Measurements from ENCODE around the gene MYO1G. TPM values are rescaled to one million over a fixed set of nuclear protein-coding genes. Genes with fewer than 3 reads are reported as not detected.
"Not testable (repeated sequence)": the region's sequence is repeated elsewhere in the genome, so short reads cannot be mapped to it uniquely, and the experiment has no call there.

MYO1G gene
- total RNA-seq, result 0.35 and 0.83 TPM in 2 replicates
- 0.82 TPM for polyA plus RNA-seq (2012)

DNA sequence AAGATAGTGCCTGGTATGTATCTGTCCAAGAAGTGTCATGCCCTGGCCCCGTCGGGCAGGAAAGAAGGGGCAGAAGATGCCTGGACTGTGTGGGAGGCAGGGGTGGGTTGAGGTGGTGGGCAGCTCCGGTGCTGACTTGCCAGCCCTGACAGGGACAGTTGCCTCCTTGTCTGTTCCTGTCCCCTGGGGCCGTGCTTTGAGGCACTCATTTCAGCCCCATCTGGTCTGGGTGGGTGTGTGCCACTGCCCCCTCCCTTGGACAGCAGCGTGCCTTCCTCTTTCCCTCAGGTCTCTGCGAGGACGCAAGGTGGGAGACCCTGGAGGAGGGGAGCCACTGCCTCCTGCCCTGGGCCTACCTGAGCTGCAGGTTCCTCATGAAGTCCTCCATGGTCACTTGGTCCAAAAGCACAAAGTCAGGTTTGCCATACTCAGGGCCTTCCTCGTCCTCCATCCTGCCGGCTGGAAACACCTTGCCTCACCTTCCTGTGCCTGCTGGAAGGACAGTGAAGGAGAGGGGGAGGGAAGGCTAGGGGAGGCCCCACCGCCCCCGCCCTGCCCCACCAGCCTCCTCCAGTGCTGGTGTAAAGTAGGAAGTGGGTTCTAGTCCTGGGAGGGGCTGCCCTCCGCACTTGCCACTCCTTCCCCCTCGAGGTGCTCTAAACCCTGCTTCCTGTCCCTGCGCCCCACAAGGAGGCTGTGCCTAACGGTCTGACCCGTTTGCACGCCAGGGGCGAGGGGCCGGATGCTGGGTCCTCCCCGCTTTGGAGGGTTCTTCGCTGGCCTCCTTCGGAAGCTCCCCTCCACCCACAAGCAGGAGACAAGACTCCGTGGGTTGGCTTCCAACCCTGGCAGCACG, at the start of gene MYO1G:
TSS of gene MYO1G (minus strand) at position 505 of the 856 bp plus-strand sequence. CDS start at position 451, 54 bp downstream.
- DNase-seq (ENCODE audit: low read depth), result no peak

DNA sequence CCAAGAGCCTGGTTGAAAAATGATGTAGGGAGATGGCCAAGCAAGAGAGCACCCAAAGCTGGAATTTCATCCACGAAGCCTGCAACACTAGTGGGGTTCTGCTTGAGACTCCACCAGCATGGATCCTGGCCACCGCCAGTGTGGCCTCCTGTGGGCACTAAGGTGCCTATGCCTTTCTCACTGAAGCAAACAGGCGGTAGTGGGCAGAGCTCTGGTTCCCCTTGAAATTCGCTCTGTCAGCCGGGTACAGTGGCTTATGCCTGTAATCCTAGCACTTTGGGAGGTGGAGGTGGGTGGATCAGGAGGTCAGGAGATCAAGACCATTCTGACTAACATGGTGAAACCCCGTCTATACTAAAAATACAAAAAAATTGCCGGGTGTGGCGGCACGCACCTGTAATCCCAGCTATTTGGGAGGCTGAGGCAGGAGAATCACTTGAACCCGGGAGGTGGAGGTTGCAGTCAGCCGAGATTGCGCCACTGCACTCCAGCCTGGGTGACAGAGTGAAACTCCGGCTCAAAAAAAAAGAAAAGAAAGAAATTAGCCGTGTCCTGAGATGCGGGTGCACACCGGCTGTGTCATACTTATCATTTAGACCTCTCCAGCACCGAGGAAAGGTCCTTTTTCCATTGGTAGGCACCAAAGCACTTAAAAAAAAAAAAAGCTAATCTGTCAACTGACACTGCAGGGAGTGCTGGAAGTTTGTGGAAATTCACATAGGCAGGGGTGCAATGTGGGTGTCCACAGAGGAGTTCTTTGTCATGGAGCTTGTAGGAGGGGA, 49.5 kb upstream of the MYO1G start:
- no peak for DNase-seq (ENCODE audit: low read depth)

DNA sequence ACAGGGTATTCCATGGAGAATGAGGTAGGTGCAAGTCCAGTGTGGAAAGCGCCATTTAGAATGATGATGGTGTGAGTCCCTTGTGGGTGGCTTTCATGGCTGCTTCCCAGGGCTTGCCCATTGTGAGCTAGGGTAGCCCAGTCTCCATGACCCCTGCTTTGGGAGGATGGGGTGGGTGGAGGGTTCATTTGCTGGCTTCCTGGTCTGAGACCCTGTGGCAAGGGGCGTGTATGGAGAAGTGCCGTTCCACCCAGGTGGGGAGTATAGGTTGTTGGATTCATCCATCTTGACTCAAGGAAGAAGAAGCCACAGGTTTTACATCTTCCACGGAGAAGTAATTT, 48.9 kb upstream of the MYO1G start:
- no peak for DNase-seq (ENCODE audit: low read depth)

DNA sequence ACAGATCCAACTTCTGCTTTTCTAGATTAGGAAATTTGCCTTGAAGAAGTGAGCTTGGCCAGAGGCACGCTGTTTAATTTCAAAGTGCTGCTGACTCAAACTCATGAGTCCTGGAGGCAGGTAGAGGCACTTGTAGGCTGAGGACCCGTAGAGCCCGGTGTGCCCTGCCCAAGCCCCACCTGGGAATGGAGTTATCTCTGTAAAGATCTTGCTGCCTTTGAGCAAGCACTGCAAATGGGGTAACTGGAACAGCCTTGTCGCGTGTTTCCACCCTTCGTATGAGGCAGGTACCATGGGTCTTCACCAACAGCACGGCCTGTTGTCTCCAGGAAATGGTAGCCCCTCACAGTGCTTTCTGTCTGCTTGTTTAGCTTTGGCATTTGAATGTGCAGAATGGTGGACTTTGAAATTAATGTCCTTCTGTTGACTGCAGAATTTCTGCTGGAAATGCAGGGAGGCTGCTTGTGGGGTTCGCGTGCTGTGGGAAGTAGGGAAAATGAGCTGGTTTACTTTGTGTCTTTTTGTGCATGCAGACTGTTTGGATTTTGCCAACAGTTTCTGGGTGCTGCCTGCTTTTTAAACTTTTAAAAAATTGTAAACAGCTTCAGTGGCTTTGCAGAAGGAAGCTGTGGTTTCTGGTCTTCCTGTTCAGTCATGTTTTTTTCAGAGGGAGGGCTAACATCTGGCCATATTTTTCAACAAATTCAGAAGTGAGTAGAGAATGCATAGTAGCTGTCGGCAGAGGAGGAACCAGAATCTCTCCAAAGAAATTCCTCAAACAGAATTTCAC, 48.4 kb upstream of the MYO1G start:
- peak; percentile 17 for DNase-seq (ENCODE audit: low read depth)

DNA sequence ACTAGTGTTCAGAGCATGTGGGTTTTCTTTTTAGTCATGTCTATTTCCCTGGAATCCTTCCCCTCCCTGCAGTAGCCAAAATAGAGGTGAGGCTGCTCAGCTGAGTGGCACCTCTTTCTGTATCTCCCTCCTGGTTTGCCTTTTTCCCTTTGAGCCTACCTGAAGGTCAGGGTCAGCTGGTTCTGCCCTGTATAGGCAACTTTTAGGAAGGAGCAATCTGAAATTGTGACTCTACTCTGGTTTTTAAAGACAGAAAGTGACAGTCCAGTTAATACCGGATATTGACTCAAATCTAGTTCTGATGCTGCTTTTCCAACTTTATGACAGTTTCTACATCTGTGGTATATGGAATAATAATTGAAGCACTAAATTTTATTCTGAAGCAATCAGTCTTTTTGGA, 47.2 kb upstream of the MYO1G start:
- no peak for DNase-seq (ENCODE audit: low read depth)

DNA sequence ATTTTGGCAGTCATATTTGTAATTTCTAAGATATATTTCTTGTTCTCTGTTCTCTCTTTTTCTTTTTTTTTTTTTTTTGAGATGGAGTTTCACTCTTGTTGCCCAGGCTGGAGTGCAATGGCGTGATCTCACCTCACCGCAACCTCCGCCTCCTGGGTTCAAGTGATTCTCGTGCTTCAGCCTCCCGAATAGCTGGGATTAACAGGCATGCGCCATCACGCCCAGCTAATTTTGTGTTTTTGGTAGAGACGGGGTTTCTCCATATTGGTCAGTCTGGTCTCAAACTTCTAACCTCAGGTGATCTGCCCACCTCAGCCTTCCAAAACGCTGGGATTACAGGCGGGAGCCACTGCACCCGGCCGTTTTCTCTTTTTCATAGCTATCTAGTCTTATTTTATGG, 46.7 kb upstream of the MYO1G start:
- not testable (repeated sequence) for DNase-seq (ENCODE audit: low read depth)

DNA sequence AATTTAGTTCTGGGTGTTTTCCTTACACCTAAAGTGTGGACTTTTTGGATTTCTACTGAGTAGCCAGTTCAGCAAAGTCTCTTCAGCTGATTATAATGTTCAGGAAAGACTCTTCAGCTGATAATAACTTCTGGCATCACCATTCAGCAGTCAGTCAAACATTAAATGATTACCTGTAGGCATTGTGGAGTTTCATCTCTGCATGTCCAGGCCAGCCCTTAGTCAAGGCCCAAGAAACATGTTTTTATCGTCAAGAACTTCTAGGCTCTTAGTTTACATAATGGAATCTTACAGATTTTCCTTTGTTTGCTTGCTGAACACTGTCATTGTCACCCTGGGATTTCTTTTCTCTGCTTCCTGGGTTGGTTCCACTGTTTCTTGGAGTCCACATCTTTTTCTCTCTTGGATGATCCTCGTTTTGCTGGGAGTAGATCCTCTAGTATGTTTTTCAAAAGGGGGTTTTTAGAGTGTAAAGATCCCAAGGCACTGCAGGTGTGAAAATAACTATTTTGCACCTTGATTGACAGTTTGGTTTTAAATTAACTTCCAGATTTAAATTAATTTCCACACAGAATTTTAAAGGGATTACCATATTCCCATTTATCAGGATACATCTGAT, 45.4 kb upstream of the MYO1G start:
- no peak for DNase-seq (ENCODE audit: low read depth)

DNA sequence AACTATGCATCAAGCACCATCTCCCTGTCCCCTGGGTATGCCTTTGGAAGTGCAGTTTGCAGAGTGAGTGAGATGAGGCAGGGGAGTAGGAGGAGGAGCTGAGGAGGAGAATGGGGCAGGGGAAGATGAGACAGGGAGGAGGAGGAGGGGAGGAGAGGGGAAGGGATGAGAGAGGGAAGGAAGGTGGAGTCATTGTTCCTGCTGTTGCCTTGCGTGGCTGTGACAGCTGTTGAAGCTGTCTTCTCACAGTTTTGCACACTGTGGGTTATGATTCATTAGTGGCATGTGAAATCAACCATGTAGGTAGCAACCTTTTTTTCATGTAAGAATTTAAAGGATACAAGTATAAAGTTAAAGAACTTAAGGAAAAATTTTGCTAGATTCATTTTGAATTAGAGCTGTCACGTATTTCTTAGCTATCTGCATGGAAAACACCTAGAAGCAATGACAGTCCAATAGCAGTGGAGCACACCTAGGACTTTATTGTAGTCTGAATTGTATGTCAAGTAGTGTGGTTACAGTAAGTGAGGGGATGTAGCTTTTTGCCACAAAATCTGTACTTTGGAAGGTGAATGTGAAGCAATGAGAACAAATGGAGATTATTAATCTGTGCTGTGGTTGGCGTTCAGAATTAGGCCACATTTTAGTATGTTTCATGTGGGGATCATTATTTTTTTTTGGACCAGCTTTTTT, 42.9 kb upstream of the MYO1G start:
- peak; percentile 94 for DNase-seq (ENCODE audit: low read depth)

DNA sequence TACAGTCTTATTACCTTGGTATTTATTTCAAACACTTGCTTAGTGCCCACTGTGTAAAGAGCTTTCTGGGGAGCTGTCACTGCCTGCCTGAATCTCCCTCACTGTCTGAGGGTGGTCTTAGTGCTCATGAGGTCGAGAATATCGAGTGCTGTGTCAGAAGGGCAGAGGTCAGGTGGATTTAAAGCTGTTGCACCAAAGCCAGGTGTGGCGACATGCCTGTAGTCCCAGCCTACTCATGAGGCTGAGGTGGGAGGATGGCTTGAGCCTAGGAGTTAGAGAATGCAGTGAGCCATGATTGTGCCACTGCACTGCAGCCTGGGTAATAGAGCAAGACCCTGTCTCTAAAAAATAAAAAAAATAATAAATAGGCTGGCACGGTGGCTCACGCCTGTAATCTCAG, 42.1 kb upstream of the MYO1G start:
- no peak for DNase-seq (ENCODE audit: low read depth)

DNA sequence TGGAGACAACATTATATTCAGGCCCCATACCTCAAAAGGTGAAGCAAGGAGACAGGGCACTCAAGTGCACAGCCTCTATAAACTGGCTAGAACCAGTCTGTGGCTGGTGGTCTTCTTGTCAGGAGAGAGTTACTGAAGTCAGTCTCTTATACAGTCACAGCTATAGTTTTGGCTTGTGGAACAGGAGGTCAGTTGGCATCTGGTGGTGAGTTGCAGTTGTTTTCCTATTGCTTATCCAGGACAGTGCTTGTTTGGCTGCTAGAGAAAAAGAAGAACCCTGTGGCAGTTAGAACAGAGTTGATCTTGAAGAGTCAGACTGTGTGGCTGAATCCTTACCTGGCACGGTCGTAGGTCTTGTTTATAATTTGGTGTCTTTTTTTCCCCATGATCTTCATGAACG, 38.4 kb upstream of the MYO1G start:
- peak; percentile 56 for DNase-seq (ENCODE audit: low read depth)

DNA sequence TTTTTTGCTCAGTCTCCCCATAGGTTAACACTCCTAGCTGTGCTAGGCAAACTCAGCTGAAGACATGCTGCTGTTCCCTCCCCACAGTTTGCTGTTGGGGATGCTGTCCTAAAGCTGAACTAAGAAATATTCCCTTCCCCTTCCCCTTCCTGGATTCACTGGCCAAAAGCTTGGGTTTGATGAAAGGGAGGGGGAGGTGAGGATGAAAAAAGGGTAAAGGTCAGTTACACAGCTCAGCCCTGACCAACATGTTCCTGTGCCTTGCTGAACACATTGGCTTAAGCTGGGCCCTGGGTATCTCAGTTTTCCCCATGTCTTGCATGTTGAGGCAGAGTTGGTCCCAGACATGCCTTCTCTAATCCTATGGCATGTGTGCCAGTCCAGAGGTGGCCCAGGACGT, 36.5 kb upstream of the MYO1G start:
- no peak for DNase-seq (ENCODE audit: low read depth)

DNA sequence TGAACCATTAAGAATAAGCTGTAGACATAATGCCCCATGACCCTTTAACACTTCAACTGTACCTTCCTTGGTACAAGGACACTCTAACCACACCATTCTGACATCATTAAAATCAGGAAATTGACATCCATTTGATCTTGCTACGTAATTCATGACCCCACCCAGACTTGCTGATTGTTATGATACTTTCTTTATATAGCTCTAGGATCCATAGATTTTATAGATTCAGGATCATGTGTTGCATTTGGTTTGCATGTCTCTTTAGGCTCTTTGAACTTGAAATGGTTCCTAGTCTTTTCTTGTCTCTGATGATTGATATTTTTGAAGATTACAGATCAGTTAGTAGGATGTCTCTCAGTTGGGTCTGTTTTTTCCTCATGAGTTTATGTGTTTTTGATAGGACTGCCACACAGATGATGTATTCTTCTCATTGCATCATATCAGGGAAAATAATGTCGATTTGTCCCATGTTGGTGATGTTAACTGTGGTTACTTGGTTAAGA, 34.7 kb upstream of the MYO1G start:
- no peak for DNase-seq (ENCODE audit: low read depth)

DNA sequence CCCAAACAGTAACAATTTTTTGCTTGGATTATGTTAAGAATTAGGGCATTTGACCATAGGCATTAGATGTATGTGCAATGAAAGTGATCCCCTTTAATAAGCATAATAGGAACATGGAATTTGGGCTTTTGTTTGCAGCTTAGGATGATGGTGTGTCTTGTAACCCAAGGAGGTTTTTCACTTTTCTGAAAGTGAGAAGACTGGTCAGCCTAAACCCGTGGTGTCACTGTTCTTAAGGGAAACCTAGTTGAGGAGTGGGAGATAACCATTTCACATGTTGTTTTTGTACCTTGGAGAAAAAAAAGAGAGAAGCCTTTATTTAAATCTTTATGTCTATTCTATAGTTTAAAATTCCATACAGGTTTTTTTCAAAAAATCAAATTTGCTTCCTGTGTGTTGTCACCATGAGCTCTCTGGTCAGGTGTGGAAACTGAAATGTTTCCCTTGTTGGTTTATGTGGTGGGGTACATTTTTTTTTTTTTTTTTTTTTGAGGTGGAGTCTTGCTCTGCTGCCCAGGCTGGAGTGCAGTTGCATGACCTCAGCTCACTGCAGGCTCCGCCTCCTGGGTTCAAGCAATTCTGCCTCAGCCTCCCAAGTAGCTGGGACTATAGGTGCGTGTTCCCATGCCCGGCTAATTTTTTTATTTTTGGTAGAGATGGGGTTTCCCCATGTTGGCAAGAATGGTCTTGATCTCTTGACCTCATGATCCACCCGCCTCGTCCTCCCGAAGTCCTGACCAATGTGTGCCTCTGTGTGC, 28.9 kb upstream of the MYO1G start:
- DNase-seq (ENCODE audit: low read depth), result no peak

DNA sequence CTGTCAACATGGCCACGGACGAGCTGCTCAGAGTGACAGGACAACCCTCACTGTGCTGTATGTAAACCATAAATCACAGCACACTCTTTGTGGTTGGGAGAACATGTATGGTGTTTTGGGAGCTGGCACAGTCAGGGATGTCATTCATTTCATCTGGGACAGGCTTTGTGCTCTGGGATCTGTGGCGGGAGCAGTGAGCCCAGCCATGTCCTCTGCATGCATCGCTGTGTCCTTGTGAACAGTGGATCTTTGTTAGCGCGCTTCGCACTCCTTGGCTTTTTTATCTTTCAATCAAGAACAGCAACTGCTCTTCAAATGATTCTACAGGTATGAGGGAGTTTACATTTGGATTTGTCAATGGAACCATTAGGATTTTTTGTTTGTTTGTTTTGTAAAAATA, 28.3 kb upstream of the MYO1G start:
- no peak for DNase-seq (ENCODE audit: low read depth)

DNA sequence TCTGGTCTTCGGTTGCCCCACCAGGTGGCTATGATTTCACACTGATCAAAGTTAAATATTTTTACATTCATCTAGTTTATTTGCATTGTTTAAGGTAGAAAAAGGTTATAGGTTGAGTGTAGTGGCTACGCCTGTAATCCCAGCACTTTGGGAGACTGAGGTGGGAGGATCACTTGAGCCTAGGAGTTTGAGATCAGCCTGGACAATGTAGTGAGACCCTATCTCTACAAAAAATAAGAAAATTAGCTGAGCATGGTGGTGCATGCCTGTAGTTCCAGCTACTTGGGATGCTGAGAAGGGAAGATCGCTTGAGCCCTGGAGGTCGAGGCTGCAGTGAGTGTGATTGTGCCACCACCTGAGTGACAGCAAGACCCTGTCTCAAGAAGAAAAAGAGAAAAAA, 25.0 kb upstream of the MYO1G start:
- DNase-seq (ENCODE audit: low read depth), result no peak

DNA sequence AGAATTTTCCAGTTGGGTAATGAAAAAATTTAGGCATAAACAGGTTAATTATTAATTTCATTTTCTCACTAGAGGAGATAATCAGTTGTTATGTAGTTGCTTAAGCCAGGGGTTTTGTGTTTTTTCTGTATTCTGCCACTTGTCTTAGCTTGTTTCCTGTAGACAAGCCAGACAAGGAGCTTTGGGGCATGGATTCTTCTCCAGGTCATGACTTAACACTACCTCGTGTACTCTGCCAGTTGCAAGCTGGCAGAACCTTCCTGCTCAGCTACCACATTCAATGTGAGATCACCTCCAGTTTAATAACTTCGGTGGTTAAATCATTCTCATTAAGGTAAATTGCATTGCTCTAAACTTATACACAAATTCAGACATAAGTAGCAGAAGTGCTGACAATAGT, 23.0 kb upstream of the MYO1G start:
- no peak for DNase-seq (ENCODE audit: low read depth)

DNA sequence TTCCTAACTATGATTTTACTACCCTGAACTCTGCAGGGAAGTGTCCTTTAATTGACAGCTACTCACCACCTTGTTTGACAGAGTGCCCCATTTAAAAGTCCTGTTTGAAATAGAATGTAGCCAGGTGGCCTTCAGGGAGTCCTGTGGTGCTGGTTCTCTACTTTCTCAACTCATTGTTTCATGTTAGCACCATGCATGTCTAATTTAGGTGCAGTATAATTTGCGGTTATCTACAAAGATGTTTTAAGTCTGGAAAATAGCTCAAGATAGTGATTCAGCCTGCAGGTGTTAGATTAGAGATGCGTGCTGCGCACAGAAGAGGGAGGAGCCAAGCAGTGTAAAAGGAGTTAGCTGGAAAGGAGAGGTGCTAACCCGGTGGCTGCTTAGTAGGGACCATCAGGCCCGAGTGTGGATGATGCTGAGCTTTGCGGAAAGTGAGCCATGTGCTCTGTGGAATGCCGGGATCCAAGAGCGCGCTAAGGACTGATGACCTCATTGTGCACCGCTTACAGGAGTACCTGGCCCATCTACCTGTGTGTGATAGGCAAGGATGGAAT, 22.4 kb upstream of the MYO1G start:
- DNase-seq (ENCODE audit: low read depth), result peak; percentile 36

DNA sequence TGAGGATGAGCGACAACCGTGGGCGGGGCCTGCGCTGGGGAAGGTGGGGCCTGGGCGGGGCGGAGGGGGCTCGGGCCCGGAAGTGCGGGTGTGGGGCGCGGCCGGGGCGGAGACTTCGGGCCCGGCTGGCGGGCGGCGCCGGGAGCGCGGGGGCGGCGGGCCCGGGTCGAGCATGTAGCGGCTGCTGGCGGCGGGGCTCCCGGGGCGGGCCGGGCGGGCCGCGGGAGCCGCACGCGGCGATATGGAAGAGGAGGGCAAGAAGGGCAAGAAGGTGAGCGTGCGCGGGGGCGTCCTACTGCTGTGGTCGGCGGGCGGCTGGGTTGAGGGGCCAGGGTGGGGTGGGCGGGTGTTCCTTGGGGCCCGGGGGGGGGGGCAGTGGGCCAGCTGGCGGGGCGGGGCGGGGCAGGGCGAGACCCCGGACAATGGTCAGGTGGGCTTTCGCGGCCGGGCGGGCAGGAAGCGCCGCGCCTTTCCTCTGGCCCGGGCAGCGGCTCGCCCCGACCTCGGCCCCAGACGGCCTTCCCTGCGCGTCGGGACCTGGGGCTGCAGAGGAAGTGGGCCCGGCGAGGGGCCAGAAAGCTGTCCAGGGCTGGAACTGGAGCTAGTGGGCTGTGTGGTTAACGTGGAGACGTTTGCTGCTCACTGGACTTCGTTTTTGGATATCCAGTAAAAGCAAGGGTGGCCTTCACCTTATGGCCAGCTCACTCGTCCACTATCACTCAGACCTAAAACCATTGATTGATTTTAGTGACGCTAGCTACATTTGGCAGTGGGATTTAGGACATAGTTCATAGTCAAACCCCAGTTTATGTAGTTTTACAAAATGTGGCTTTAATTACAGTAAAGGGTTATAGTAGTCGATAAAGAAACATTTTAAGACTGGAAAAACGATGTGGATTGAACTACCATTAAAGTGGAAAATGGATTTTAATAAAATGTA, 21.5 kb upstream of the MYO1G start, which contains the start of gene CCM2:
TSS of gene CCM2 (plus strand) at position 109 of the 940 bp plus-strand sequence. CDS start at position 242, 133 bp downstream.
- peak; percentile 67 for DNase-seq (ENCODE audit: low read depth)
